Esophagus (tissue), 2 donors: ENCODE results near the gene ATP6AP2. TPM values are rescaled to one million over a fixed set of nuclear protein-coding genes. Genes with fewer than 3 reads are reported as not detected.
"Not testable (repeated sequence)": the region's sequence is repeated elsewhere in the genome, so short reads cannot be mapped to it uniquely, and the experiment has no call there.

Experiments
- H3K27ac ChIP-seq, 2 donors: one replicate each; pipeline ENCODE4 v1.5.1; 2013; ENCODE audit warnings: low read depth in 2 of 2, mild to moderate bottlenecking in 2 of 2, inconsistent platforms in 1 of 2, low read length in 1 of 2, moderate library complexity in 1 of 2
- H3K27me3 ChIP-seq, 2 donors: one replicate each; pipeline ENCODE4 v1.6.1; 2013; ENCODE audit warnings: low read length in 2 of 2, control low read depth in 1 of 2, mild to moderate bottlenecking in 1 of 2; ENCODE audit not compliant: insufficient read depth in 2 of 2, control insufficient read depth in 1 of 2
- H3K36me3 ChIP-seq, 2 donors: one replicate each; pipeline ENCODE4 v1.6.1; 2013; ENCODE audit warnings: low read length in 1 of 2; ENCODE audit not compliant: control insufficient read depth in 2 of 2, insufficient read depth in 2 of 2
- H3K4me1 ChIP-seq, 2 donors: one replicate each; pipeline ENCODE4 v1.6.1; 2013; ENCODE audit warnings: low read length in 1 of 2; ENCODE audit not compliant: control insufficient read depth in 2 of 2, insufficient read depth in 2 of 2
- H3K4me3 ChIP-seq, 2 donors: one replicate each; pipeline ENCODE4 v1.5.1; 2013; ENCODE audit warnings: low read length in 2 of 2, mild to moderate bottlenecking in 2 of 2, low read depth in 1 of 2, moderate library complexity in 1 of 2
- H3K9me3 ChIP-seq, 2 donors: one replicate each; pipeline ENCODE4 v1.6.1; 2013; ENCODE audit warnings: mild to moderate bottlenecking in 2 of 2, low read depth in 1 of 2, low read length in 1 of 2, moderate library complexity in 1 of 2; ENCODE audit not compliant: control insufficient read depth in 2 of 2, insufficient read depth in 1 of 2
- WGBS, 2 donors: extraction: QIAGEN DNeasy Blood & Tissue Kit; methylation state at CpG; one replicate each; pipeline ENCODE4 v1.1.7; 2013; 5-methylcytosine and 5-hydroxymethylcytosine counted together
- polyA plus RNA-seq, 2 donors: library from polyadenylated mRNA; stranded (reverse); fragments of 200-250 nt; gene quantifications; one replicate each; pipeline ENCODE4 v1.2.3, GENCODE V29; 2013
- donor health status: healthy with polysubstance abuse.
- donor health status: Bipolar disorder and iron deficiency.

Gene ATP6AP2
- polyA plus RNA-seq, 2 donors = 50.9 to 51.5 TPM

DNA sequence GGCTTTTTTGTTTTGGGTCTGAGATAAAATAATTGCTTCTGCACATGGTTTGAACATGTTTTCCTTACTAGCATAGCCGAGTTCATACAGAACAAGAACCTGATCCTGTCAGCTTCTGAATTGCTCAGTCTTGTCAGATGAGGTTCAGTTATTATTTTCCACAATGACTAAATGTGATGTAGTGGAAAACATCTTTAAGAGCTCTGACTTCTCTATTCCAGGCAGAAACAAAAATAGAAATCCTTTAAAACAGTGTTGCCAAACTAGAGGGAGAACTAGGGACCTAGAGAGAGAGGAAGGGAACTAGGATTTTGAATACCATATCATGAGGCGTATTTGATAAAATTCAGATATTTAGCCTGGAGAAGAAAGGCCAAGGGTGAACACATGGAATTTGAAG is 2.0 kb downstream of the ATP6AP2 start:
- H3K4me3 ChIP-seq = no peak overlapping the region
- no peaks in the 10 kb centered on the region for H3K27me3 ChIP-seq
- H3K4me1 ChIP-seq = peaks cover 0 to 3% of the 10 kb centered on the region in 2 donors
- H3K36me3 ChIP-seq = no peaks in the 10 kb centered on the region
- H3K27ac ChIP-seq = no peak overlapping the region
- H3K9me3 ChIP-seq = peaks cover 0 to 3% of the 10 kb centered on the region in 2 donors
- 66 to 80% methylated on average over 2 of the region's 2 CpGs for WGBS, 2 donors

DNA sequence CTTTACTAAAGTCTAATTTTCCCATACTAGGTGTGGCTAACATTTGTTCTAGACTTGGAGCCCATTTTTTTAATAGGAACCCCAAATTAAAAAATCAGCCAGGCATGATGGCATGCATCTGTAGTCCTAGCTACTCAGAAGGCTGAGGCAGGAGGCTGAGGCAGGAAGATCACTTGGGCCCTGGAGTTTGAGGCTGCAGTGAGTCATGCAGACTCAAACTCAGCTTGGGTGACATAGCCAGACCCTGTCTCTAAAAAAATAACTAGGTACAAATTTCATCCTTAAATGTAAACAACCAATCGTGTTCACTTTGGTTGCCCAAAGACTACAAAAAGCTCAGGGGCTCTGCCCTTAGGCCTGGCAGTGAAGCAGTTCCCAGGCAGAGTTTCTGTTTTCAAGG is 6.9 kb downstream of the ATP6AP2 start:
- not testable (repeated sequence) for H3K27ac ChIP-seq, H3K4me1 ChIP-seq, H3K4me3 ChIP-seq, H3K27me3 ChIP-seq, H3K36me3 ChIP-seq, H3K9me3 ChIP-seq
- 46 to 60% methylated on average over 1 of the region's 1 CpG for WGBS, 2 donors

DNA sequence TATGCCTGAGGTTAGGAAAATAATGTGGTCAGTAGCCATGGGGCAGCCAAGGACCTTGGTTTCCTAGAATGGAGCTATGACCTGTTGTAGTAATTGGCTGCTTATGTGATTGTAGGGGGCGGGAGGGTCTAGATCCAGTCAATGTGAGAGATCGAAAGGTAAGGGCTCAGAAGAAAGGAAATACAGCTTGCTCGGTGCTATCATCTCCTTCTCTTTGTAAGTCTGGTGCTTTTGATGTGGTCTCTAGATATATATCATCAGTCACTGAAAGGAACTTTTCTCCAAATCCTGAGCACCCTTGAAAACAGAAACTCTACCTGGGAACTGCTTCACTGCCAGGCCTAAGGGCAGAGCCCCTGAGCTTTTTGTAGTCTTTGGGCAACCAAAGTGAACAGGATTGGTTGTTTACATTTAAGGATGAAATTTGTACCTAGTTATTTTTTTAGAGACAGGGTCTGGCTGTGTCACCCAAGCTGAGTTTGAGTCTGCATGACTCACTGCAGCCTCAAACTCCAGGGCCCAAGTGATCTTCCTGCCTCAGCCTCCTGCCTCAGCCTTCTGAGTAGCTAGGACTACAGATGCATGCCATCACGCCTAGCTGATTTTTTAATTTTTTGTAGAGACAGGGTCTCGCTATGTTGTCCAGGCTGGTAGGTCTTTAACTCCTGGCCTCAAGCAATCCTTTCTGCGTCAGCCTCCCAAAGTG is 9.0 kb downstream of the ATP6AP2 start:
- not testable (repeated sequence) for H3K27me3 ChIP-seq, H3K9me3 ChIP-seq, H3K36me3 ChIP-seq, H3K27ac ChIP-seq, H3K4me1 ChIP-seq, H3K4me3 ChIP-seq
- WGBS, 2 donors = 88 to 90% methylated on average over 6 of the region's 6 CpGs

DNA sequence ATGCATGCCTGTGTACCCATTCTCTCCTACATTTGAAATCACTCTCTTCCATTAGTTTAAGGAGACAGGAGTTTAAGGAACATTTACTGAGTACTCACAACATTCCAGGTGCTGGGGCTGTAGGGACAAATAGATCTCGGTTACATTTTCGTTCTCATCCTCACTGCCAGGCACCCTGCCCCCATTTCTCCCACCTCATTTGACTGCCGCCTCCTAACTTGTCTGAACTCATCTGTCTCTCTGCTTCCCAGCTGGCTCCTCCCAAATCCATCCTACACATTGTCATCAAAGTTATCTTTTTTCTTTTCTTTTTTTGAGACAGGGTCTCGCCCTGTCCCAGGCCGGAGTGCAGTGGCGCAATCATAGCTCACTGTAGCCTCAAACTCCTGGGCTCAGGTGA is 22.7 kb downstream of the ATP6AP2 start:
- no peak overlapping the region for H3K27ac ChIP-seq
- H3K4me1 ChIP-seq = no peaks in the 10 kb centered on the region
- no peaks in the 10 kb centered on the region for H3K36me3 ChIP-seq
- H3K27me3 ChIP-seq = peaks cover 0 to 2% of the 10 kb centered on the region in 2 donors
- WGBS, 2 donors = 92 to 93% methylated on average over 6 of the region's 6 CpGs
- H3K9me3 ChIP-seq = no peaks in the 10 kb centered on the region
- H3K4me3 ChIP-seq = no peak overlapping the region

DNA sequence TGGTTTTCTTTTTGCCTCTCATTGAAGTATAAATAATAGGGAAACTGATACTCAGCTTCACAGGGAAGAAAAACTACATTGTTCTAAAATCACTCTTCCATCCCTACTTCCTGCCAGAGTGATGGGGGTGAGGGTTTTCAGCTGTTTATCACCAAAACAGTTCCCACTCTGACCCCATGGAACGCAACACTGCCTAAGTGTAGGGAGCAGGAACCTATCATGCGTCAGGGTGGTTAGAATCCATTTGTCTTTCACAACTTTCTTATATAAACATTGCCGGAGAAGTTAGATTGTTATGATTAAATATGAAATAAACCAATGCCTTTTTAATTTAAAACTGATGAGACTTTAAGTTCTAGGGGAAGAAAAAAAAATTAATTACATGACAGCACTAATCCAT is 26.6 kb downstream of the ATP6AP2 start:
- H3K36me3 ChIP-seq = no peaks in the 10 kb centered on the region
- H3K4me1 ChIP-seq = no peaks in the 10 kb centered on the region
- no peak overlapping the region for H3K4me3 ChIP-seq
- 72 to 82% methylated on average over 3 of the region's 3 CpGs for WGBS, 2 donors
- H3K27me3 ChIP-seq = peaks cover 0 to 2% of the 10 kb centered on the region in 2 donors
- no peaks in the 10 kb centered on the region for H3K9me3 ChIP-seq
- H3K27ac ChIP-seq = no peak overlapping the region

DNA sequence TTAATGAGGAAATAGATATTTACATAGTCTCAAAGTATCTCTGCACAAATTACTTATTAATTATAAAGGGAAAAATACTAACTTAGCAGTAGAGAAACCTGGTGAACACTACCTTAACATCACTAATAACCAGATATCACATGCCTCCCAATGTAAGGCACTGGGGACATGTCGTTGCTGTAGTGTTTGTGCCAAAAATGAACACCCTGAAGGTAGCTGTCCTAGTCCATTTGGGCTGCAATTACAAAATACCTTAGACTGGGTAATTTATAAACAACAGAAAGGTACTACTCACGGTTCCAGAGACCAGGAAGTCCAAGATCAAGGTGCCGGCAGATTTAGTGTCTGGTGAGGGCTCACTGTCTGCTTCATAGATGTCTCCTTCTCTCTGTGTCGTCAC is 31.7 kb downstream of the ATP6AP2 start:
- Histone ChIP-seq H3K4me3 (no peak overlapping the region), H3K27me3 (no peaks in the 10 kb centered on the region), H3K9me3 (no peaks in the 10 kb centered on the region), H3K27ac (no peak overlapping the region), H3K36me3 (no peaks in the 10 kb centered on the region), H3K4me1 (no peaks in the 10 kb centered on the region)
- 46 to 58% methylated on average over 4 of the region's 4 CpGs for WGBS, 2 donors

DNA sequence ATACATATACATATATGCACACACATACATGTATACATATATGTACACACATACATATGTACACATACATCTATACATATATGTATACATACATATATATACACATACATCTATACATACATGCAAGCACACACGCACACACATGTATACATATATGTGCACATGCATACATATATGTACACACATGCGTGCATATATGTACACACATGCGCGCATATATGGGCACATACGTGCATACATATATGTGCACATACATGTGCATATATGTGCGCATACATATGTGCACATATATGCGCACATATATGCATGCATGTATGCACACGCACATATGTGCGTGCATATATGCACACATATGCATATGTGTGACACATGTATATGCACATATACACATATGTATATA is 35.2 kb downstream of the ATP6AP2 start:
- H3K36me3 ChIP-seq = no peaks in the 10 kb centered on the region
- no peaks in the 10 kb centered on the region for H3K9me3 ChIP-seq
- WGBS, 2 donors = 79 to 82% methylated on average over 9 of the region's 9 CpGs
- H3K4me3 ChIP-seq = no peak overlapping the region
- H3K4me1 ChIP-seq = no peaks in the 10 kb centered on the region
- no peak overlapping the region for H3K27ac ChIP-seq
- no peaks in the 10 kb centered on the region for H3K27me3 ChIP-seq

DNA sequence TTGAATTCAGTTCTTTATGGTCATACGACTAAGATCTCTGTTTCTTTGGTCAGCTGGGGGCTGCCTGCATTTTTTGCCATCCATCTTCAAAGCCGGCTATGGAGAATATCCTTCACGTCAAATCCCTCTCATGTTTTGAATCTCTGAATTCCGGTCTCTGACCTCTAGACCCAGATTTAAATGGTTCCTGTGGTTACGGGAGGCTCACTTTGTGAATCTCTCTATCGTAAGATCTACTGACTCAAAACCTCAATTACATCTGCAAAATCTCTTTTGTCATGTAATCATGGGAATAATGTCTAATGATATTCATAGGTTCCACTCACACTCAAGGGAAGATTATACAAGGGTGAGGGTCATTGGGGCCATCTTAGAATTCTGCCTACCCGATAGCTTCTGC is 36.8 kb downstream of the ATP6AP2 start:
- no peaks in the 10 kb centered on the region for H3K4me1 ChIP-seq
- no peaks in the 10 kb centered on the region for H3K27me3 ChIP-seq
- 84 to 87% methylated on average over 7 of the region's 7 CpGs for WGBS, 2 donors

DNA sequence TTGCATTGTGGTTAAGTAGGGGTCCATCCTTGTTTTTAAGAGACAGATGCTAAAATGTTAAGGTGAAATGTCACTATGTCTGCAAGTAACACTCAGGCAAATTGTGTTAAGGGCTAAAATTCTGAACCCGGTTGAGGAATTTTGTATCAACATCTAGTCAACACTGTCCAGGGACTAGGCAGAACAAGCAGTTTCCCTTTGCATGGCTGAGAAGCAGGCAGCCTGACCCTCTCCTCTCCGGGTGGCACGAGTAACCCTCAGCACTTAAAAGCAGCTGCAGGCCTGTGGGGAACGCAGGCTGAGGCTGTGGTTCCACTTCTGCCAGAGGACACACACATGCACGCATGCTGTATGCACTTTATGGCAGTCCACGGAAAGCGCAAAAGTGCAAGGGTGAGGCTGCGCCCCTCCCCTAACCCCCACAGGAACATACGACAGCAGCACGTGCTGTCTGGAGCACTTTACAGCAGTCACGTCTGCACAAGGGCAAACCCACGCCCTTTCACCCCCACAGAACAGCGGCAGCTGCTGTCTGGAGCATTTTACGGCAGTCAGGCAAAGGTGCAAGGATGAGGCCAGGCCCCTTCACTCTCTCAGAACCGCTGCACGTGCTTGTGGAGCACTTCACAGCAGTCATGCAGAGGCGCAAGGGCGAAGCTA is 41.8 kb downstream of the ATP6AP2 start:
- Histone ChIP-seq H3K36me3 (no peaks in the 10 kb centered on the region), H3K4me3 (no peak overlapping the region), H3K27ac (no peak overlapping the region), H3K4me1 (no peaks in the 10 kb centered on the region), H3K27me3 (no peaks in the 10 kb centered on the region), H3K9me3 (peaks cover 0 to 8% of the 10 kb centered on the region in 2 donors)
- WGBS, 2 donors = 85 to 86% methylated on average over 18 of the region's 18 CpGs

More for the DNA sequence above, 36.8 kb downstream of the ATP6AP2 start:
- Histone ChIP-seq H3K36me3 (no peaks in the 10 kb centered on the region), H3K27ac (no peak overlapping the region), H3K4me3 (no peak overlapping the region), H3K9me3 (peaks cover 0 to under 1% of the 10 kb centered on the region in 2 donors)

DNA sequence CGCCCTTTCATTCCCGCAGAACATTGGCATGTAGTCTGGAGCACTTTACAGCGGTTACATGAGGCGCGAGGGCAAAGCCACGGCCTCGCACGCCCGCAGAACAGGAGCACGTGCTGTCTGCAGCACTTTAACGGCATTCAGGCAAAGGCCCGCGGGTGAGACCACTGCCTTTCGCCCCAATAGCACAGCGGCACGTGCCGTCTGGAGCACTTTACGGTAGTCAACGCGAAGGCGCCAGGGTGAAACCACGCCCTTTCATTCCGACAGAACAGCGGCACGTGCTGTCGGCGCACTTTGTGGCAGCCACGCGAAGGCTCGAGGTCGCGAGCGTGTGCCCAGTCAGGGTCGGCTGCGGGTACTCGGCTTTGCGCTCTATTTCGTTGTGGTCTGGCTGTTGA is 42.4 kb downstream of the ATP6AP2 start, which contains the start of gene MPC1L:
TSS of gene MPC1L (plus strand) at position 290 of the 398 bp plus-strand sequence. CDS start 138 bp downstream, outside the sequence.
- Histone ChIP-seq H3K9me3 (peaks cover 0 to 8% of the 10 kb centered on the region in 2 donors), H3K4me3 (no peak within 1 kb of the TSS), H3K27me3 (no peaks in the 10 kb centered on the region), H3K36me3 (peaks cover 0 to under 1% of the 10 kb centered on the region in 2 donors), H3K4me1 (no peaks in the 10 kb centered on the region), H3K27ac (no peak within 1 kb of the TSS)
- WGBS, 2 donors = 89 to 97% methylated on average over 38 of the region's 38 CpGs
